GM19240 (cell line): ENCODE results near the gene NES.
A peak's percentile ranks its signal among the peaks of the same experiment; 100 is the strongest.
"Not testable (repeated sequence)": the region's sequence is repeated elsewhere in the genome, so short reads cannot be mapped to it uniquely, and the experiment has no call there.

Experiments
- DNase-seq: peaks from one replicate; pipeline ENCODE4 v3.0.0; 2011; ENCODE audit warnings: low spot score; ENCODE audit not compliant: insufficient read length

Gene NES

DNA sequence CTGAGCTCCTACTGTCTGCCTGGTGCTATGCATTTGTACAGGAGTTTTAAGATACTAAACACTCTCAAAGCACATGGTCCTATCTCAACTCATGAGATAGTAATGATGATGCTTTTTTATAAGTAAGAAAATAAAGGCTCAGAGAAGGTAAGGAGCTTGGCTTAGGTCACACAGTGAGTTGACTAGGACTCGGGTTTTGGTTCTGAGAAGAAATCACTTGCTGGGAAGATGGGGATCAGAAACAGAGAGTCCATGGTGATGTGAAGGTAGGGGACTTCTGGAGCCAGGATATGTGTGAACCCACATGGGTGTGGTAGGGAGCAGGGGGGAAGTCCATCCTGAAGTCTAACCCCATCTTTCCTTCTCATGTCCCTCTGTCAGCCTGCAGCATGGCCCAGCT is 31.5 kb downstream of the NES start:
- DNase-seq = no peak

DNA sequence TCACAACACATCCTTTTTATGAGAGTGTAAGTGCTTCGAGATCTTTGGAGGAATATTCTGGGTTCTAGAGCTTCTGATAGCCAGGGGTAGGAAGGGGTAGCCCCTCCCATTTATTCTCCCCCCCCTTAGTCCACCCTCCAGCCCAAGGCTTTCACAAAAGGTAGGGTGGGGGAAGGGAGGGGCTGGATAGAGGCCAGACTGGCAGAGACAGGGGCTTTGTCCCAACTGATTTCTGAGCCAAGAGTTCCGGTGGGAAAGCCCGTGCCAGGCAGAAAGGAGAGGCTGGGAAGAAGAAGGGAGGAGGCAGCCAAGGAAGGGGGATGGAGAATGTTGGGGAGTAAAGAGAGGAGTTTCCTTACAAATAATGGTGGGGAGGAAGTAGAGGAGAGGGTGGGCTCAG is 32.2 kb downstream of the NES start:
- DNase-seq = no peak

DNA sequence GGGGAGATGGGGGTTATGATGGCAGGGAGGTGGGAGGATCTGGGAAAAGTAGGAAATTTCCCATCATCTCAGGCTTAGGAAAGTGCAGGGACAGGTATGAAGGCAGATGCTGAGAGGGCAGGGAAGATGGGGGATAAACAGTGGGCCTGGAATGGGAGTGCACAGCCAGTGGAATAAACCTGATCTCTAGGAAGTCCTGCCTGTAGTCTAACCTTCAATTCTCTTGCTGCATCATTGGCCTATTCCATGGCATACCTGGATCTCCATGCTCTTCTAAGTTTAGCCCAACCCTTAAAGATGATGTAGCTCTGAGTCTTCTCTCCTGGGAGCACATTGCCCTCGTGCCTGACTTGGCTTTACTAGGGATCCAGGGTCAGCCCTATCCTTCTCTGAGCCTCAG is 32.6 kb downstream of the NES start:
- DNase-seq = no peak

DNA sequence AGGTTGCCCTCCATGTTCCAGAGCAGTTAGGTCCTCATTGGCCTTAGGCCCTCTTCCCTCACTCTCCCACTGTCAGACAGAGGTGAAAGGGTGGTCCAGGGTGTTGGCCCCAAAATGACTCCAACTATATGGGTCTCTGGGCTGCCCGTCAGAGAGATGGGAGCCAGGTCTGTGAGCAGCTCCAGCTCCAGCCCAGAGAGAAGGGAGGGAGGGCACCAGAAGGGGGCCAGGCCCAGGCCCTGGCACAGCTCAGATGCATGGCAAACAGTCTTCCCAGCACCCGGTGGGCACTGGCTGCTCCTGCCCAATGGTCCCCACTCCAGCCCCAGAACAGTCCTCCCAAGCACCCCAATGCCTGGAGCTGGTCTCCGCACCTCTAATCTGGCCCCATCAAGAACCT is 33.1 kb downstream of the NES start:
- DNase-seq = no peak

DNA sequence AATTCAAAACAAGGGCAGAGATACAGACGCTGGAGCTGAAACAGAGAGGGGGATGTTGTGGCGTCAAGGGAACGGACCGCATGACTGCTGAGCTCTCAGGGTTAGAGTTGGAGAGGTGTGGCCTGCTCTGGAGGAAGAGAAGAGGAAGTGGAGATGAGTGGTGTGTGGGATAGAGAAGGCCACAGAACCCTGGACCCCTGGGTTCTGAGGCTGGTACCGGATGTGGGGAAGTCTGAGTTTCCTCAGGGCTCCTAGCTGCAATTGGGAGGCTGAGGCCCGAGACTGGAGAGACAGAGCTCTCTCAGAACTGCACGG is 33.5 kb downstream of the NES start:
- peak; percentile 55 for DNase-seq

DNA sequence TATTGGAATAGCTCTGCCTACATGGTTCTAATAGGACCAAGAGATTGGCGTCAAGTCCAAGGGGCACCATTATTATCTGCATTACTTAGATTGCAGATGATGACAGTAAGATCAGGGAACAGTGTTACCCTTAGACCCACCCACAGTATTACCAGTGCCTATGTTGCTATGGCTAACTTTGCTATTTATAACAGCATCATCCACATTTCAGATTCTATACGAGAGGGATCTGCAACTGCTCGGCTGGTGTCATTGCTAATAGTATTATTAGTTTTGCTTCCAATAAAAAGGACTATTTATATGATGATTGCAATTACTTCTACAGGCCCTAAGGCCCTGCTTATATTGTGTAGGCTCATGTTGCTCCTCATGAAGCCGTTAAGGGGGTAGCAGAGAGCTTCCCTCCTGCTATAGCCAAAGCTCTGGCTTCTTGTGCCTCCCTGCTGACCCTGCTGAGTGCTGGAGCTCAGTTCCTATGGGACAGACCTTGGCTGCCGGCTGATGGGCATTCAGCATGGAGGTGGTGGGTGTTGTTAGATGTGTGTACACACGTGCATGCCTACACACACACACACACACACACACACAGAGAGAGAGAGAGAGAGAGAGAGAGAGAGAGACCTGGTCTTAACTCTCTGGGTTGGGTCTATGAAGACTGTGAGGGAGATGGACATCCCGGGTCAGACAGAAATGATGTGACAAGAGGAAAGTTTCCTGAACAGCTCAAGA is 34.0 kb downstream of the NES start:
- no peak for DNase-seq

DNA sequence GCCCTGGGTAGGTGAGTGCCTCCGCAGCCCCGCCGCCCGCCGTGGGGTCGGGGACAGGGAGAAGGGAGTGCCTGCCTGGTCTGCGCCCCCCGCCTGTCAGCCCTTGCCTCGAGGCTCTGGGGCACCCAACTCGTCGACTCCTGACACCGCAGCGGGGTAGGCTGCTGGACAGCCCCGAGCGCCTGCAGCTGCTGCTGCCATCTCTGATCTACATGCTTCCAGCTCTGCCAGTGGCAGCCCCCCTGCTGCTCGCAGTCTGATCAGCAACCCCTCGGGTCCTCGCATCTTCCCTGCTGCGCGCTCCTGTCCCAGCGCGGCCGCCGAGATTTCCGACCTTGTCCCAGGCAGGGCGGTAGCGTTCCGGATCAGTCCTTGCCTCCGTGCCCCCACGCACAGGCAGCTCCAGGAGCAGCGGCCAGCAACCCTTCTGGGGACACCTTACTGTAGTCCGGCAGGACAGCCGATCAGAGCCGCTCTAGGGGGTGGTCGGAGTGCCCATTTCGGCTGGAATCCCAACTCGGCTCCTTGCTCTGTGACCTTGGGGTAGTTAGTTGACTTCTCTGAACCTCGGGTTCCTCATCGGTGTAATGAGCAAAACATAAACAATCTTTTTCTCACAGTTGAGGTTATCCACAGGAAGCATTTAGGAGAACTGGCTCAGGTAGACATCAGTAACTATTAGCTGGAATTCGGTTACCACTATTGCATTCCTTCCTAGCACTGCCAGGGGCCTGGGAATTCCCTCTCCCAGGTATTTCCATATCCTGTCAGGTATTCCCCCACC is 34.8 kb downstream of the NES start:
- no peak for DNase-seq

DNA sequence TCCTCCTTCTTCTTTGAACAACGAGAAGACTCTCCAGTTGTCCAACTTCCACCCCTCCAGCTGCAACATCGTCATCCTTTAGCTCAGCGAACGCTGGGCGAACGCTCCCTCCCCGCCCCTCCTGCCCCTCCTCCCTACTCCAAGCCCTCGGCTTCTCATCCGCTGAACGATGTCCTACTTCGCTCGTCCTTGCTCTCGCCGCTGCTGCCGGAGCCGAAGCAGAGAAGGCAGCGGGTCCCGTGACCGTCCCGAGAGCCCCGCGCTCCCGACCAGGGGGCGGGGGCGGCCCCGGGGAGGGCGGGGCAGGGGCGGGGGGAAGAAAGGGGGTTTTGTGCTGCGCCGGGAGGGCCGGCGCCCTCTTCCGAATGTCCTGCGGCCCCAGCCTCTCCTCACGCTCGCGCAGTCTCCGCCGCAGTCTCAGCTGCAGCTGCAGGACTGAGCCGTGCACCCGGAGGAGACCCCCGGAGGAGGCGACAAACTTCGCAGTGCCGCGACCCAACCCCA is 35.4 kb downstream of the NES start, which contains the start of gene BCAN:
TSS of gene BCAN (plus strand) at position 357 of the 504 bp plus-strand sequence. CDS start 3,938 bp downstream, outside the sequence.
- DNase-seq = no peak

DNA sequence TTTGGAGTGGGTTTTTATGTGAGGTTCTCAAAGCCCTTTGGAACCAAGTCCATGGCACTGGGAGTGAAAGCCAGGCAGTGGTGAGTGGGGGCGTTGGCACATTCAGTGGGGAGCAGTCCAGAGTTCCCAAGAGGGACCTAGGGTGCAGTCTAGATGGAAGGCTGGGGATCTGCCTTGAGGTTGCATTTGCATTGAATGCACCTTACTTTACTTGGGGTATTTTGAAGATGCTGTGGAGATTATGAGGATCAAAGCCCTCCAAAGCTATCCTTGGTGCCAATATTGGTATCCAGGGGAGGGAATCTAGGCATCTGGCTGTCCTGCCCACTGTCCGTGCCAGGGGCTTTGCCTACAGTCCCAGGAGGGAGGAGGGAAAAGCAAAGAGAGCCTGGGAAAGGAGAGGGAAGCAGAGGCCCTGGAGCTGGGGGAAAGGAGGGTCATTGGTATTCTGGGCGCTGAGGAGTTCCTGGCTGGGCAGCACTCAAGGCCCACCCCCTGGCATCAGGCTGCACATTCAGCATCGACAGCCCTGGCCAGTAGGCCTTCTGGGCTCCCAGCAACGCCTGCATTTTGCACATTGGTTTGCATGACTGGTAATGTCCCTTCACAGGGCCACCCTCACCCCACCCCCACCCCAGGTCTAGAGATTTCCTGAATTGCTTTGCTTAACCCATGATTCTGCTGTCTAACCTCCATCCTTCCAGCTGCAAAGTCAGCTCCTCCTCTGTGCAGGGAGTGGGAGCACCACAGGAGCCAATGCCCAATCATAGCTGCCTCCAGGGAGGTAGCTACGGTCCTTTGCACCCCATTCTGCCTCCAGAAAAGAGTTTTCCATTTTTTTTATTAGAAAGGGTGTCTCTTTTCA is 36.1 kb downstream of the NES start:
- DNase-seq = no peak

DNA sequence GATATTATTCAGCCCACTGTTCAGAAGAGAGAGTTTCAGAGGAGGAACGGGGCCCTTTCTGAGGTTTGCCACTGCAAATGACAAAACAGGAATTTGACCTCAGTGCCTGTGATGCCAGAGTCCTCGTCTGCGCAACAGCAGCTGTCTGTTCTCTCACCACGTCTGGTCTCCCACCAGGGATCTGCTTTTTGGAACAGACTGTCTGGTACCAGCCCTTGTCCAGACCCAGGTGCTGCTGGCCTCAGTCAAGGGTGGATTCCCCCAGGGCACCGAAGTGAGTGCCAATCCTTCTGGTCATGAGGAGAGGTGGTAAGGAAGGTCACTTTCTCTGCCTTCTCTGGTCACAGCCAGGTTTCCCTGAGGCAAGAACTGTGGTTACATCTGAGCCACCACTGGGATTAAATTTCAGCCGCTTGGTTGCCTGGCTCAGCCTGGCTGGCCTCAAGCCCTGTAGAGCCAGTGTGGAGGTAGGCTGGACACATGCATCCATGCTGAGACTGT is 37.6 kb downstream of the NES start:
- no peak for DNase-seq

DNA sequence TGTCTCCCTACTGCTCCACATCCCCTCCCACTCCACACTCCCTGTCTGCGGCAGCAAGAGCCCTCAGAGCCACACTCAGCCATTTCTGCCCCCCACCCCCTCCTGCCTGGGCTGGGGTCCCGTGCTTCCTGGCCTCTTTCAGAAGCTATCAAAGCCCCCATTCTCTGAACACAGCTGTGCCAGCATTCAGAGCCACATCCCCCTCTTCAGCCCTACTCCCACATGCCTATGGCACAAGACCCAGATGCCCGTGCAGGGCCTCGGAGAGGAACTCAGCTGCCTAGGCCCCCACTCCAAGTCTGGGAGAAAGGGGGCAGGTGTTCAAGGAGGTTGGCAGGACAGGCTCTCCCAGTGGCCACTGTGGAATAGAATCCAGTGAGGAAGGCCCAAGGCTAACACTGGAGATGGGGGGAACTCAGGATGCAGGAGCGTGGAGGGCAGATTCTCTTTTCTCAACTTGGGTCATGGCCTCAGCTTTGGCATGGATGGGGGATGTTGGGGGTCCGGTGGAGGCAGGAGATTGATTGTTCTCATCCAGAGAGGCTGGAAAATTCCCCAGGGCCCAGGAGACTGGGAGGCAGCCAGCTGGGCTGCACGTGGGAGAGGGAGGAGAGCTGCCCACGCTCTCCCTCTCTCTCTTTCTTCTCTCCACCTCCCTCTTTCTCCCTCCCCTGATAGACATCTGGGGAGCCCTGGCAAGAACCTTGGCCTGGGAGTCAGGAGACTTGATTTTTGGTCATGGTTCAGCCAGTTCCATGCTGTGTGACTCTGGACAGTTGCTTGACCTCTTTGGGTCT is 38.8 kb downstream of the NES start:
- DNase-seq = no peak

DNA sequence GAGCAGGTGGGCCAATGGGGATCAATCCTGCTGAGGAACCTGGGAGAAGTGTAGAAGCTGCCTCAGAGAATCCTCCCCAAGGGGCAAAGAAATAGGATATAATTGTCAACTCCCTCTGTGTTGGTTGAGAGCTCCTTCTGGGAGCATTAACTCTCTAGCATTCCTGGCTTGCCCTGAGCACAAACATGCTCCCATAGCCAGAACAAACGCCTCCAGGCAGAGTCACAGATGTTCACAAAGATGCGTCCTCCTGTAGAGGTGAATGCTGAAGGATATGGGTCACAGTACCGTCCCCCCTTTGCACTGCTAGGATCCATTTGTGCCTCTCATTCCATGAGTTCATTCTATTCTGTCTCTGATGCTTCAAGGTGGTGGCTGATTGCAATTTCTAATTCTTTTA is 44.9 kb downstream of the NES start:
- no peak for DNase-seq

DNA sequence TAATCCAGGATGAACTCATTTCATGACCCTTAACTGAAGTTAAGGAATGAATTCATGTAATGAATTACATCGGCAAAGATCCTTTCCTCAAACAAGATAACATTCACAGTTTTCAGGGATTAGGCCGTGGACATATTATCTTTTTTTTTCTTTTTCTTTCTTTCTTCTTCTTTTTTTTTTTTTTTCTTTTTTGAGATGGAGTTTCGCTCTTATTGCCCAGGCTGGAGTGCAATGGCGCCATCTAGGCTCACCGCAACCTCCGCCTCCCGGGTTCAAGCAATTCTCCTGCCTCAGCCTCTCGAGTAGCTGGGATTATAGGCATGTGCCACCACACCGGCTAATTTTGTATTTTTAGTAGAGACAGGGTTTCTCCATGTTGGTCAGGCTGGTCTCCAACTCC is 46.1 kb downstream of the NES start:
- not testable (repeated sequence) for DNase-seq

DNA sequence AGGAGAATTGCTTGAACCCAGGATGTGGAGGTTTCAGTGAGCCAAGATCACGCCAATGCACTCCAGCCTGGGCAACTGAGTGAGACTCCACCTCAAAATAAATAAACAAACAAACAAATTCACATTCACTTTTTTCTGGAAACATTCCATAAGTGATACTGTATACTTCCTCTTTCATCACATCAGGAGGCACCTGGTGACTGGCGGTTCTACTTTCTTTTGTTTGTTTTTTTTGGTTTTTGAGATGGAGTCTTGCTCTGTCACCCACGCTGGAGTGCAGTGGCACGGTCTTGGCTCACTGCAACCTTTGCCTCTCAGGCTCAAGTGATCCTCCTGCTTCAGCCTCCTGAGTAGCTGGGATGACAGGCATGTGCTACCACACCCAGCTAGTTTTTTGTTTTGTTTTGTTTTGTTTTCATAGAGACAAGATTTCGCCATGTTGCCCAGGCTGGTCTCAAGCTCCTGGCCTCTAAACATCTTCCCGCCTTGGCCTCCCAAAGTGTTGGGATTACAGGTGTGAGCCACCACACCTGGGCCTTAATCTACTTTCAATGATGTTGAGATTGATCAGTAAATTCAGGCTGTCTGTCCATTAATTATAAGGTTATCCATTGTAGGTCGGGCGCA is 47.3 kb downstream of the NES start:
- no peak for DNase-seq

DNA sequence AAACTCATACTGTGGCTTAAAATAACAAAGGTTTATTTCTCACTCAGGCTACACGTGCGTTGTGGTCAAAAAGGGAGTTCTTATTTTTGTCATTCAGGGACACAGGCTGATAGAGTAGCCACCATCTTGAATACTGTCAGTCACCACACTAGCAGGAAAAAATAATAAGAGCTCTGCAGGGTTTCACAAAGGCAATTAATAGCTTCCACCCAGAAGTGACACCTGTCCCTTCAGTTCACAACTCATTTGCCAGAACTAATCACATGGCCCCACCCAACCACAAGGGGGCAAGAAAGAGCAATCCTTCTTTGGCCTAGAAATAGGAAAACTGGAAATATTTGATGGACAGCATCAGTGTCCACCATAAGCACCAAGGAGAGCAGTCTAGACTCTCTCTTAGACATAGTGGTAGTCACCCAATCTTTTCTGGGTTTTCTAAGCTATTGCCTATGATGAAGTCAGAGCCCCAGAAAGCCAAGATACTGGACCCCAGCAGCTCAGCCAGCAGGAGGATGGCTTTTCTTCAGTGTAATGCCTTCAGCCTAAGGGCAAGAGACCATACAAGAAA is 49.8 kb downstream of the NES start:
- no peak for DNase-seq

DNA sequence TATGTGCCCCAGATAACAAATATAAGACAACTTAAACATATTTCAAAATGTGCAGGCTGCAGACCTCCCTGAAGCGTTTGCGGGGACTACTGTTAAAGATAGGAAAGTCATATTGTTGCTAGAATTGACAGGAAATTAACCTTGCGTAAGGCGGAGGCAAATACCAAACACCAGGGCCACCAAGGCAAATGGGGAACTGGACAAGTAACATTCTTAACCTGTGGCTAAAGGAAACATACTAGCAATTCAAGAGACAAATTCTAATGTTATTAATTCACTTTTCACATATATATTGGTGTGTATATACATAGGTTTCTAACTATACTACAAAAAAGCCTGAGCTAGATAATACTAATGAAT is 51.1 kb downstream of the NES start:
- no peak for DNase-seq

DNA sequence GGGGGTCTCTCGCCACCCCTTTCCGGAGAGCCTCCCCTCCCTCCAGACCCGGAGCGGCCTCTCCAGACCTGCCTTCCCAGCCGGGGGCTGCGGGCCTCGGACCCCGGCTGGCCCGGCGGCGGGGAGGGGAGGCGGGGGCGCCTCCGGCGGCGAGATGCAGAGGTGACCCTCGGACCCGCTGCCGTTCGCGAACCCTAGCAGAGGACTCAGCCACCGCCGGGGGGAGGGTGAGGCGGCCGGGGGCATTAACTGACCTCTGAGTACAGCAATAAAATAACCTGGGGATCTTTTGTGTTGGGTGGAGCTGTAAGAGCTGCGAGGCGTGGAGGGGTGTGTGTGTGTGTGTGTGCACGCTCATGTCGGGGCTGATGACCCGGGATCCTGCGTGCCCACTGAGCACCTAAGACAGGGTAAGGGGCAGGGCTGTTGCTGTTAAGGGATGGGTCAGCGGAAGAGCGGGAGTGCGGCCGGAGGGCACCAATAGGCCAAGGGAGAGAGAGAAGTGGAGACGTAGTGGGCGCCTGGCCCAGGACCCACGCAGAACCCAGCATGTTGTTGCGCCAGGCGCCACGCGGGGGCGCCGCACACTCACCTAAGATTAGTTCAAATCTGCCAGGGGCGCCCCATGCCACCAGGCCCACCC is 51.6 kb downstream of the NES start:
- no peak for DNase-seq

DNA sequence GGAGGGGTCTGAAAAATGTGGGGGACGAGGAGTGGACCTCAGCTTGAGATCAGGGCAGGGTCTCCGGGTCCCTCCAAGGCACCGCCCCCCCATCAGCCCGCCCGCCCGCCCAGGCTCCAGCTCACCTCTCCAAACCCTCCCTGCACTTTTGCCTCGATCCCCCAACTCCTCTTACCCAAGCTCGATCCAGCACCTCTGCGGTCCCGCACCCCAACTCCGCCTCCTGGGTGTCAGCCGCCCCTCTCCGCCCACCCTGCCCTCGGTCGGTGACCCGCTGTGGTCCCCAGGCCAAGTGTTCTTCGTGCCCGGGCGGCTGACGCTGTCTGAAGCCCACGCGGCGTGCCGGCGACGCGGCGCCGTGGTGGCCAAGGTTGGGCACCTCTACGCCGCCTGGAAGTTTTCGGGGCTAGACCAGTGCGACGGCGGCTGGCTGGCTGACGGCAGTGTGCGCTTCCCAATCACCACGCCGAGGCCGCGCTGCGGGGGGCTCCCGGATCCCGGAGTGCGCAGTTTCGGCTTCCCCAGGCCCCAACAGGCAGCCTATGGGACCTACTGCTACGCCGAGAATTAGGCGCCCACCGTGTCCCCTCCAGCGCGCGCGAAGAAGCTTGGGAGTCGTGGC is 52.3 kb downstream of the NES start:
- DNase-seq = no peak
